Esophagus squamous epithelium (tissue), 4 donors: ENCODE measurements around the gene ZNF451.

ENCODE experiments used
- POLR2A ChIP-seq, 4 donors: fragments of 450-650 bp; IDR thresholded peaks; one replicate each; pipeline ENCODE4 v1.6.1; 2017; ENCODE audit warnings: antibody characterized with exemption in 4 of 4, mild to moderate bottlenecking in 4 of 4, moderate library complexity in 3 of 4
- TF ChIP-seq, protein P1 (sequence below), 6 experiments: fragments of 450-650 bp in 4 of 6; fragments of 200-600 bp in 2 of 6; sonication (generic) in 2 of 6; IDR thresholded peaks; one replicate each; pipeline ENCODE4 v1.5.1; 2016 to 2019; ENCODE audit warnings: antibody characterized with exemption in 6 of 6, mild to moderate bottlenecking in 4 of 6, moderate library complexity in 4 of 6

DNA sequence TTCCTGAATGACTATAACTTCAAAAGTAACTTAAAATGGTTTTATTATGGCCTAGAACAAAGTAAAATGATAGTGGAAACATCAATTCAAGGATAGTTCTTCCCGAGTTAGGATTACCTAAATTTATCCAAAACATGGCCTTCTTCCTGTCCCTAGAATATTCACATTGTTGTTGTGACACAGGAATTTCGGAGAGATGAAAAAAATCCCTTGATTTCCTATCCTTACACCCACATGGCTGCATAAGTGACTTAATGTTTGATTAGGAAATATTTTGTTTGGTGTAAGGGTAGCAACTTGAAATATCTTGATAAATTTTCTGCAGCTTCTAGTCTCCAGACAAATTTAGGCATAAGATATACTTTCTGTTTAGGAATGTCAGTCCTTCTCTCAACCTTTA, 27.8 kb downstream of the ZNF451 start:
- TF ChIP-seq, protein P1, sequence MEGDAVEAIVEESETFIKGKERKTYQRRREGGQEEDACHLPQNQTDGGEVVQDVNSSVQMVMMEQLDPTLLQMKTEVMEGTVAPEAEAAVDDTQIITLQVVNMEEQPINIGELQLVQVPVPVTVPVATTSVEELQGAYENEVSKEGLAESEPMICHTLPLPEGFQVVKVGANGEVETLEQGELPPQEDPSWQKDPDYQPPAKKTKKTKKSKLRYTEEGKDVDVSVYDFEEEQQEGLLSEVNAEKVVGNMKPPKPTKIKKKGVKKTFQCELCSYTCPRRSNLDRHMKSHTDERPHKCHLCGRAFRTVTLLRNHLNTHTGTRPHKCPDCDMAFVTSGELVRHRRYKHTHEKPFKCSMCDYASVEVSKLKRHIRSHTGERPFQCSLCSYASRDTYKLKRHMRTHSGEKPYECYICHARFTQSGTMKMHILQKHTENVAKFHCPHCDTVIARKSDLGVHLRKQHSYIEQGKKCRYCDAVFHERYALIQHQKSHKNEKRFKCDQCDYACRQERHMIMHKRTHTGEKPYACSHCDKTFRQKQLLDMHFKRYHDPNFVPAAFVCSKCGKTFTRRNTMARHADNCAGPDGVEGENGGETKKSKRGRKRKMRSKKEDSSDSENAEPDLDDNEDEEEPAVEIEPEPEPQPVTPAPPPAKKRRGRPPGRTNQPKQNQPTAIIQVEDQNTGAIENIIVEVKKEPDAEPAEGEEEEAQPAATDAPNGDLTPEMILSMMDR (IDR thresholded peaks at IDR 0.05), result no peak
- no peak for TF ChIP-seq POLR2A (IDR thresholded peaks at IDR 0.05)
